Muscle of leg (tissue), 11 donors: ENCODE measurements around the gene OPN4. TPM values are rescaled to one million over a fixed set of nuclear protein-coding genes. Genes with fewer than 3 reads are reported as not detected.
A peak's percentile ranks its signal among the peaks of the same experiment; 100 is the strongest.

Source experiments
- DNase-seq: peaks from one replicate; pipeline ENCODE4 v3.0.0; 2013
- H3K27ac ChIP-seq: one replicate; pipeline ENCODE4 v1.5.1; 2013; ENCODE audit warnings: mild to moderate bottlenecking, low read length, control low read depth
- H3K27me3 ChIP-seq: one replicate; pipeline ENCODE4 v1.6.1; 2013; ENCODE audit warnings: low read length; ENCODE audit not compliant: control insufficient read depth, insufficient read depth
- H3K36me3 ChIP-seq: one replicate; pipeline ENCODE4 v1.6.1; 2013; ENCODE audit warnings: low read length; ENCODE audit not compliant: control insufficient read depth, insufficient read depth
- H3K4me1 ChIP-seq: one replicate; pipeline ENCODE4 v1.6.1; 2013; ENCODE audit warnings: low read length; ENCODE audit not compliant: control insufficient read depth, insufficient read depth
- H3K4me3 ChIP-seq: one replicate; pipeline ENCODE4 v1.5.1; 2013; ENCODE audit warnings: low read length, control low read depth
- H3K9me3 ChIP-seq: replicated peaks from 2 replicates; pipeline ENCODE4 v1.6.1; 2013; ENCODE audit warnings: low read depth, low read length; ENCODE audit not compliant: control insufficient read depth
- WGBS: methylation state at CpG from one replicate; pipeline ENCODE4 v1.1.5; 2013; ENCODE audit warnings: missing lambda C conversion rate; ENCODE audit not compliant: insufficient coverage; 5-methylcytosine and 5-hydroxymethylcytosine counted together
- polyA plus RNA-seq, 8 donors: library from polyadenylated mRNA; unstranded; fragments of 120-200 nt; gene quantifications; one replicate each; pipeline versions ENCODE4 v1.2.1 to v1.2.3, GENCODE V29; 2013; ENCODE audit warnings: inconsistent platforms in 1 of 8, low replicate concordance in 1 of 8; ENCODE audit not compliant: insufficient read length in 8 of 8, insufficient read depth in 1 of 8
- total RNA-seq: library from RNA; stranded (reverse); fragments of 120-200 nt; gene quantifications from one replicate; pipeline ENCODE4 v1.2.4, GENCODE V29; 2013

OPN4 gene
- total and polyA plus RNA-seq, 9 donors = 0.04 to 2.8 (median 1.5) TPM

DNA sequence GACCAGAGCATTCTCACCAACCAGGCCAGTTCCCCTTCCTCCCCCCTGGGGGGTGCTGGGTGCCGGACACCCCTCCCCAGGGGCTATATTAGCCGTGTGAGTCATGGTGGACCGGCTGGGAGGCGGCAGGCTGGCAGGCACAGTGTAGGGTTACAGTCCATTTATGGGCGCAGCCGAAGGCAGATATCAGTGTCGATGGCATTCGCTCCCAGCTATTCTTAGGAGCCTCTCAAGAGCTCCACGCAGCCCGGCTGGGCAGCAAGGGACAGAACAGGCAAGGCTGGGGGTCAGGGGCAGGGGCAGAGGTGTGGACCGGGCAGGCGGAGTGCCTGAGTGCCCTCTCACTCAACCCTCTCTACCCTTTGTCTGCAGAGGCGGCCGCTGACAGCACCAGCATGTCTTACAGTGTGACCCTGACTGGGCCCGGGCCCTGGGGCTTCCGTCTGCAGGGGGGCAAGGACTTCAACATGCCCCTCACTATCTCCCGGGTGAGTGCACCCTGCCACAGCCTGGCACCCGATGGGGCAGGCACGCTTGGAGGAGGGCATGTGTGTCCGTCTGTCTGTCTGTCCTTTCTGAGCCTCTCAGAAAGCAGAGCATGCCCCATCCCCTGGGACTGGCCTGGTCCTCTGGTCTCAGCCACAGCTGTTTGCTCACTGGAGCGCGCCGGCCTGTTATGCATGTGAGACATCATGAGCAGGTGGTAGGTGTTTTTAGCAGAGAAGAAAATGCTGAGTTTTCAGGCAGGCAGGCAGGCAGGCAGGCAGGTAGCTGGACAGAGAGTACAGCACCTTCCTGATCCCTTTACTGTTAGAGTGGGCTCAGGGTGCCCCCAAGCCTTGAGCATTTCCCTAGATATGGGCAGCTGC, 14.2 kb downstream of the OPN4 start, which contains the start of gene LDB3:
LDB3 (plus strand) TSS at position 215 of the 869 bp plus-strand sequence; CDS start at position 396, 181 bp downstream.
- Histone ChIP-seq H3K36me3 (peaks cover 16% of the 10 kb centered on the region), H3K9me3 (no peaks in the 10 kb centered on the region), H3K27me3 (no peaks in the 10 kb centered on the region), H3K4me1 (peaks cover 92% of the 10 kb centered on the region), H3K4me3 (peak within 1 kb of the TSS; percentile 65), H3K27ac (peak within 1 kb of the TSS; percentile 96)
- 57% methylated on average over 16 of the region's 23 CpGs for WGBS
- peak; percentile 80 for DNase-seq

DNA sequence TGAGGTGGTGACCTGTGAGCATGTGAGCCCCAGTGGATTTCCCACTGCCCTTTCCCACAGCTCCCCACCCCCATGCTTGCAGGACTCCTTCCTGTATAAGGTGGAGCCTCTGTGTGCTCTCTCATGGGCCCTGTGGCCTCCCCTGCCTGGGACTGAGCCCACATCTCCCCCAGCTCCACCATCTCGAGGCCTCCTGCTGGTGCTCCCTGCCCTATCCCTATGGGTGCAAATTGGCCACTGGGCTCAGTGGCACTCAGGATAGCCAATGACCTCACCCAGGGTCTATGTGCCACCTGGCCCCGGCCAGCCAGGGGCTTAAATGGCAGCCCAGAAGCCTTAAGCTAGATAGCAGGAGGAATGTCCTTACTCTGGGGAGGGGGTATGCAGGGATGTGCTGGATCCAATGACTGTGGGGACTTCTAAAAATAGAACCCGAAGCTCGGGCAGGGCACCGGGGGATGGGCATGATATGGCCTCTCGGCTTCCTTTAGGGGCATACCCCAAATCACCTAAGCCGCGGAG, 16.0 kb downstream of the OPN4 start:
- Histone ChIP-seq H3K36me3 (peaks cover 24% of the 10 kb centered on the region), H3K9me3 (no peaks in the 10 kb centered on the region), H3K4me1 (peaks cover 92% of the 10 kb centered on the region), H3K27me3 (no peaks in the 10 kb centered on the region), H3K27ac (peak overlapping the region; percentile 96), H3K4me3 (peak overlapping the region; percentile 65)
- peak; percentile 67 for DNase-seq
- 70% methylated on average over 5 of the region's 8 CpGs for WGBS

DNA sequence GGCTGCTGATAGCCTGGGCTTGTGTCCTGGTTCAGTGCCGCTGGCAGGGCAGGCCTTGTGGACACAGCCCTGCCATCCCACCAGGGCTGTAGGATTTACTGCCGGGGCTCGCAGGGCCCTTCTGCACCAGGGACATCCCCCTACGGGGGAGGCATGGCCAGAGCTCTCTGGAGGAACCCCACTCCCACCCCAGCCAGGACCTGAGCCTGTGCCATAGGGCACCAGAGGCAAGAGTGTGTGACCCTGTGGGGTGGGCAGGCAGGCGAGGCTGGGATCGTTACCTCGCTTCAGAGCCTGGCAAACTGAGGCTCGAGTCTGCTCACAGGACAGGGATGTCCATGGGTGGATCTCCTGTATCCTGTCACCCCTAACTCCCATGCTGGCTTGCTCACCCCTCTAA, 16.5 kb downstream of the OPN4 start:
- DNase-seq = no peak
- Histone ChIP-seq H3K27ac (peak overlapping the region; percentile 96), H3K4me3 (peak overlapping the region; percentile 65), H3K27me3 (no peaks in the 10 kb centered on the region), H3K9me3 (no peaks in the 10 kb centered on the region), H3K36me3 (peaks cover 29% of the 10 kb centered on the region), H3K4me1 (peaks cover 92% of the 10 kb centered on the region)
- WGBS = 80% methylated on average over 1 of the region's 8 CpGs

DNA sequence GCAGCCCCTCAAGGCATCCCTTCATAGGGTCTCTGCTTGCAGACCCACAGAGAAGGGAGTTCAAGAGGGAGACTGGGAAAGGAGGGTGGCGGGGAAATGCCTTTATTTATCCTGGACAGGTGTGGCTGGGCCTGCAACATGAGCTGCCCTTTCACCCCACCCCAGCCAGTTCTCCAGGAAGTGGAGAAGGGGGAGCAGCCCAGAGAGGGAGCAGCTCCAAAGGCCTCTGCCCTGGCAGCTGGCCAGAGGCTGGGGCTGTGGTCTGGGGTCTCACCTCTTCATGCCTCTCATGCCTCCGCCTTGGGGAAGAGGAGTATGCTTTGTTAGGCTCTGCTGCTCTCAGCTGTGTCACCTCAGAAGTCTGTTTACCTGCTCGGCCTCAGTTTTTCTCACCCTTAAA, 17.1 kb downstream of the OPN4 start:
- peak; percentile 43 for DNase-seq
- no peaks in the 10 kb centered on the region for H3K27me3 ChIP-seq
- peak overlapping the region; percentile 96 for H3K27ac ChIP-seq
- no peaks in the 10 kb centered on the region for H3K9me3 ChIP-seq
- H3K4me1 ChIP-seq = peaks cover 92% of the 10 kb centered on the region
- H3K4me3 ChIP-seq = peak overlapping the region; percentile 65
- peaks cover 33% of the 10 kb centered on the region for H3K36me3 ChIP-seq
- 83% methylated on average over 1 of the region's 3 CpGs for WGBS

DNA sequence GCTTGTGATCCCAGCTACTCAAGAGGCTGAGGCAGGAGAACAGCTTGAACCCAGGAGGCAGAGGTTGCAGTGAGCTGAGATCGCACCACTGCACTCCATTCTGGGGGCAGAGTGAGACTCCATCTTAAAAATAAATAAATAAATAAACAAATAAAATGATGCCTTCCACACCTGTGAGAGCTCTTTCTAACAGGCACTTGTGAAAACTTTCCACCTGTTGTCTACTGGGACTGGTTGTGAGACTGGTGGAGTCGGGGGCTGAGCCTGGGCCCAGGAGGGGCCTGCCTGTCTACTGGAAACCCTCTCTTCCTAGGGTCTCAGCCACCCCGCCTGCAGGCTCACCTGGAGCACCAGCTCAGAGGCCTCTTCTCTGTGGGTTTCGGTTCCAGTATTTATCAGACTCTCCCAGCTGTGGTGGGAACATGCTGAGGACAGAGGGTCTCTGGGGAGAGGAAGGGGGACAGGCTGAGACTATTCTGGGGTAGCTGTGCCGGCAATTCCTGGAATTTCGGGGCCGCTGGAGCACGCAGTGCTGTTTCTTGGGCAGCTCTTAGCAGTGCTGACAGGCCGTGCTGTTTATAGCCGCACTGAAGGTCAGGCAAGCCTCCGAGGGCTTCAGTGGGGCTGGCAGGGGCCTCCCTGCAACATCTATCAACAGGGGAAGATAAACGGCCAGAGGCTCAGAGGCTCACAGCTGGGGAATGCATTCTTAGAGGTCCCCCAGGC, 17.8 kb downstream of the OPN4 start:
- peaks cover 39% of the 10 kb centered on the region for H3K36me3 ChIP-seq
- H3K4me1 ChIP-seq = peaks cover 92% of the 10 kb centered on the region
- peak; percentile 77 for DNase-seq
- peak overlapping the region; percentile 65 for H3K4me3 ChIP-seq
- no peaks in the 10 kb centered on the region for H3K9me3 ChIP-seq
- H3K27ac ChIP-seq = peak overlapping the region; percentile 88
- 15% methylated on average over 7 of the region's 12 CpGs for whole genome bisulfite sequencing
- no peaks in the 10 kb centered on the region for H3K27me3 ChIP-seq

DNA sequence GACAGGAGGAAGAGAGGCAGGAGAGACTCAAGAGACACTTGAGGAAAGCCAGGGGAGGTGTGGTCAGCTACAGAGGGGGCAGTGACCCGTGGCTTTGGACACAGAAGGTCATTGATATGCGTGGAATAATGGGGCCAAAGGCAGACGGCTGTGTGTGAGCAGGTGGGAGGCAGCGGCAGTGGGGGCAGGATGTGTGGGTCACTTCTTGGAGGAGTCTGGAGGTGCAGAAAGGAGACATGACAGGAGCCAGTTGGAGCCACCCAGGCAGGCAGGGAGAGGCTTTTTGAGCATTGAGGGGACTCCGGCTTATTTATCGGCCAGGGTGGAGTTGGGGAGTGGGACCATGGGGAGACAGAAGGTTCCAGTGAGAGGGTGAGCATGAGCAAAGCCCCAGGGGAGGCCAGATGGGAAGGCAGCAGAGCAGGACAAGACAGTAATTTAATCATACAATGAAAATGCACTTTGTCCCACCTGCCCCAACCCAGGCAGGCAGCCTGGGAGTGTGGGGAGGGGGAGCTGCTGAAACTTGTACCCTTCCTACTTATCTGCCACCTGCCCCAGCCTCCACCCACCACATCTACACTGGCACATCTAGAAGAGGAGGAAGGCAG, 19.0 kb downstream of the OPN4 start:
- DNase-seq = no peak
- peaks cover 39% of the 10 kb centered on the region for H3K36me3 ChIP-seq
- H3K4me3 ChIP-seq = peak overlapping the region; percentile 65
- 42% methylated on average over 4 of the region's 6 CpGs for WGBS
- H3K9me3 ChIP-seq = no peaks in the 10 kb centered on the region
- peaks cover 89% of the 10 kb centered on the region for H3K4me1 ChIP-seq
- H3K27me3 ChIP-seq = no peaks in the 10 kb centered on the region
- peak overlapping the region; percentile 88 for H3K27ac ChIP-seq

DNA sequence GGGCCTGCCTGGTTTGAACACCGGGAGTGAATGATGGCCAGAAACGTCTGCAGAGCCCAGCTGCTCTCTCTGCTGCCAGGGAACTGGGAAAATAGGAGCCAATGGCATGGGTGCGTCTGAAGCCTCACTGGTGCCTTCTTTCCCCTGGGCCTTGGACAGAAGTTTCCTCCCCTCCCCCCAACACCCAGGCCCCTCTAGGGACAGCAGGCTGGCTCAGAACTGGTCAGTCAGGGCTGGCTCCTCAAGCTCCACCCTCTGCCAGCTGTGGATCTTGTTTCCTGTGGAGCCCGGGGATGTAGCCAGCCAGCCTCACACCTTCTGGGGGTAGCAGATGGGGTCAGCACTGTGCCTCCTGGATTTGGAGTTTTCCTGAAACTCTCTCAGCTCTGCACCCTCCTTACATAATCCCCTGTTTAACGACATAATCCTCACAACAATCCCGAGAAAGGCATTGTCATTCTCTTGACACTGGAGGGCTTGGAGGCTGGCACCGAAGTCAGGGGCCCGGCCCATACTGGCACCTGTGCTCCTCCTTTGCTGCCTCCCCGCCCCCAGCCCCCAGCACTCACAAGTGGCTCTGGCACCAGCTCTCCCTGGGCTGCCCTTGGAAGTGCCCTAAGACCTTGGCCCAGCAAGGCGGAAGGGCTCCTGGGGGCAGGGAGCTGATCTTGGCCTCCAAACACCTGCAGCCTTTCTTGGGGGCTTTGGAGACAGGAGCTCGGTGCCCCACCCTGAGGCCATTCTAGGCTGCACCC, 19.7 kb downstream of the OPN4 start:
- H3K9me3 ChIP-seq = no peaks in the 10 kb centered on the region
- peaks cover 37% of the 10 kb centered on the region for H3K36me3 ChIP-seq
- 41% methylated on average over 7 of the region's 11 CpGs for WGBS
- peak; percentile 61 for DNase-seq
- peaks cover 88% of the 10 kb centered on the region for H3K4me1 ChIP-seq
- H3K27me3 ChIP-seq = no peaks in the 10 kb centered on the region
- H3K4me3 ChIP-seq = peak overlapping the region; percentile 8
- H3K27ac ChIP-seq = peak overlapping the region; percentile 88

DNA sequence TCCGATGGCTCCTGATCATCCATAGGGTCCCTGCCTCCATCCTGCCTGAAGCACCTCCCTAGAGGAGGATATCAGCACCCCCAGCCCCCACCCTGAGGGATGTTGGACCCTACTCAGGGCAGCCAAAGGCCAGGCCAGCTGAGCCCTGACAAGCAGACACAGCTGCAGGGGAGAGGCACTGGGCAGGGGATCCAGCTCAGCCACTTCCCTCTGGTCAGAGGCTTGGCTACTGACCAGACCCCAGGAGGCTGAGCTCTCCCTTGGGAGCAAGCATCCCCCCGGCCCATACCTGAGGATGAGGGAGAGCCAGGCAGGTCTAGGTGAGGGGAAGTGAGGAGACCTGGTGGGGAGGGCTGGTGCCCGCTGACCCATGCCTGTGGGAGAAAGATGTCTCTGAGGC, 20.6 kb downstream of the OPN4 start:
- Histone ChIP-seq H3K9me3 (no peaks in the 10 kb centered on the region), H3K36me3 (peaks cover 37% of the 10 kb centered on the region), H3K4me3 (no peak overlapping the region), H3K27ac (peak overlapping the region; percentile 88), H3K4me1 (peaks cover 89% of the 10 kb centered on the region), H3K27me3 (no peaks in the 10 kb centered on the region)
- peak; percentile 70 for DNase-seq
- 75% methylated on average over 3 of the region's 3 CpGs for WGBS

DNA sequence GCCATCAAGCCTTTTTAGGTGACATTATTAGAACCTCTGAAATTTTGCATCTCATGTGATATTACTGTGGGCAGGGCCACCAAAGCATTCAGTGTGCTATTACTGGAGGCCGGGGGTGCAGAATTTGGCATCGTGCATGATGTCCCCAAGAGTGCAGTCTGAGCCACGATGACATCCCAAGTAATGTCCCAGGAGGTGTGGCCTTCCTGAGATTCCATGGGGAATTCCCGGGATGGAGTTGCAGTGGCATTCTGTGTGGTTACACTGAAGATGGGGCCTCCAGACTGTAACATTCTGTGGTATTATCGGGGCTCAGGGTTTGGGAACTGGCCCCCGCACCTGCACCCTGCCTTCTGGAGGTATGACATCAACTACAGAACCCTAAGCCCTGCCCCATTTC, 23.0 kb downstream of the OPN4 start:
- H3K36me3 ChIP-seq = peaks cover 52% of the 10 kb centered on the region
- no peak overlapping the region for H3K27ac ChIP-seq
- peaks cover 96% of the 10 kb centered on the region for H3K4me1 ChIP-seq
- H3K4me3 ChIP-seq = no peak overlapping the region
- no peak for DNase-seq
- H3K9me3 ChIP-seq = no peaks in the 10 kb centered on the region
- no peaks in the 10 kb centered on the region for H3K27me3 ChIP-seq
- 68% methylated on average over 4 of the region's 6 CpGs for WGBS
